Activated T-helper 1 cell treated with anti-CD3 and anti-CD28 coated beads, Interleukin-12 subunit alpha, Interleukin-12 subunit beta, Interleukin-2, Interleukin-4 antibody, amounts not matched to agents 30 ng/mL and 10 ng/mL and 1 ng/mL, durations not matched to agents 14 hours and 24 hours and 36 hours (primary cell): ENCODE measurements around the gene CCM2. TPM values are rescaled to one million over a fixed set of nuclear protein-coding genes. Genes with fewer than 3 reads are reported as not detected.
A peak's percentile ranks its signal among the peaks of the same experiment; 100 is the strongest.

ENCODE experiments used
- DNase-seq: peaks from one replicate; pipeline ENCODE4 v3.0.0; 2021; ENCODE audit warnings: low spot score
- H3K27ac Mint-ChIP-seq: one replicate; pipeline ENCODE4 v1.8.0; 2021; ENCODE audit warnings: mild to moderate bottlenecking, mixed read lengths
- H3K27me3 Mint-ChIP-seq: one replicate; pipeline ENCODE4 v1.8.0; 2022; ENCODE audit warnings: mild to moderate bottlenecking, moderate library complexity, mixed read lengths; ENCODE audit not compliant: insufficient read depth
- H3K36me3 Mint-ChIP-seq: one replicate; pipeline ENCODE4 v1.8.0; 2021; ENCODE audit warnings: low read depth, mixed read lengths
- H3K4me1 Mint-ChIP-seq: one replicate; pipeline ENCODE4 v1.8.0; 2021; ENCODE audit warnings: low read depth, mixed read lengths
- H3K4me3 Mint-ChIP-seq: one replicate; pipeline ENCODE4 v1.8.0; 2021; ENCODE audit warnings: mild to moderate bottlenecking, moderate library complexity, mixed read lengths
- H3K9me3 Mint-ChIP-seq: one replicate; pipeline ENCODE4 v1.8.0; 2021; ENCODE audit warnings: mixed read lengths
- intact Hi-C: fragments of 100-400 bp; cut with micrococcal nuclease; formaldehyde crosslinking; loops from one replicate; pipeline ENCODE4 v1.15.1; 2024
- total RNA-seq: library from RNA; stranded (reverse); gene quantifications from 2 replicates; pipeline ENCODE4 v1.2.3, GENCODE V29; 2022

CCM2 gene
- total RNA-seq, 1 donor from 2014 or later: 65.5 TPM

GRCh38 chr7:44973610-44974401, 26.2 kb upstream of the CCM2 start:
- intact Hi-C loops: loop anchor here (1.0 kb wide), 1 partner anchor 162 kb away; no protein-coding TSS in a partner anchor
- H3K36me3 Mint-ChIP-seq: peaks cover 51% of the 10 kb centered on the region
- no peaks in the 10 kb centered on the region for H3K27me3 Mint-ChIP-seq
- H3K27ac Mint-ChIP-seq: no peak overlapping the region
- peaks cover 29% of the 10 kb centered on the region for H3K4me1 Mint-ChIP-seq
- H3K4me3 Mint-ChIP-seq: peak overlapping the region; percentile 73
- DNase-seq: peak; percentile 41
- H3K9me3 Mint-ChIP-seq: no peaks in the 10 kb centered on the region

- Mint-ChIP-seq H3K27ac (peak overlapping the region; percentile 84), H3K4me3 (peak overlapping the region; percentile 73), H3K27me3 (no peaks in the 10 kb centered on the region), H3K4me1 (peaks cover 36% of the 10 kb centered on the region), H3K9me3 (no peaks in the 10 kb centered on the region), H3K36me3 (peaks cover 53% of the 10 kb centered on the region)
- DNase-seq: no peak
- intact Hi-C loops: no loop called here
Measured at GRCh38 chr7:44974549-44974948, 25.5 kb upstream of the CCM2 start.

DNA sequence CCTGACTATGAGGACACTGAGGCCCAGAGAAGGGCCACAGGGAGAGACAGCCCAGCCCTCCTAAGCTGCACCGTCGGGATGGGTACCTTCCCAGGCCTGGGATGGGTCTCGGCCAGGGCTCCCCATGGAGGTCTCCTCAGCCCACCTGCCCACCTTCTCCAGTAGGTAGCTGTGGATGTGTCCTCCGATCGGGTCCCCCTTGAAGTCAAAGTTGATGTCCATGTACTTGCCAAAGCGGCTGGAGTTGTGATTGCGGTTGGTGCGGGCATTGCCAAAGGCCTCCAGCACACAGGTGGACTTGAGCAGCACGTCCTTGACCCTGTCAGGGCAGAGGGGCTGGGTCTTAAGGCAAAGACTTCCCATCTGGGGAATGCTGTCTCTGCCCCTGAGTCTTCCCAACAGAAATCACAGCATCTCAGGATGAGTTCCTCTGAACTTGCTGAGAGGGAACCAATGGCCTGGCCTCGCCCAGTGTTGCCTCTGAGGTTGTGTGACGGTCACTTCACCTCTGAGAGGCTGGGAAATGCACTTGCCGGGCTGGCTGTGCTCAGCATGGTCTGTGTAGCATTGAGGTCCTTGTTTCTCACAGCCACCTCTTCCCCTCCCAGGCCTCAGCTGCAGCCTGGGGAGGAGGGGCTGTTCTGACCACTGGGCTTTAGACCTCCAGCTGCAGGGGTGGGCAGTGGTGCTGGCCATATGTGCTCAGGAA, 24.5 kb upstream of the CCM2 start:
- Mint-ChIP-seq H3K27ac (peak overlapping the region; percentile 84), H3K4me3 (peak overlapping the region; percentile 98)
- intact Hi-C loops: loop anchor here (2.0 kb wide), 1 partner anchor 61 kb away; no protein-coding TSS in a partner anchor

DNA sequence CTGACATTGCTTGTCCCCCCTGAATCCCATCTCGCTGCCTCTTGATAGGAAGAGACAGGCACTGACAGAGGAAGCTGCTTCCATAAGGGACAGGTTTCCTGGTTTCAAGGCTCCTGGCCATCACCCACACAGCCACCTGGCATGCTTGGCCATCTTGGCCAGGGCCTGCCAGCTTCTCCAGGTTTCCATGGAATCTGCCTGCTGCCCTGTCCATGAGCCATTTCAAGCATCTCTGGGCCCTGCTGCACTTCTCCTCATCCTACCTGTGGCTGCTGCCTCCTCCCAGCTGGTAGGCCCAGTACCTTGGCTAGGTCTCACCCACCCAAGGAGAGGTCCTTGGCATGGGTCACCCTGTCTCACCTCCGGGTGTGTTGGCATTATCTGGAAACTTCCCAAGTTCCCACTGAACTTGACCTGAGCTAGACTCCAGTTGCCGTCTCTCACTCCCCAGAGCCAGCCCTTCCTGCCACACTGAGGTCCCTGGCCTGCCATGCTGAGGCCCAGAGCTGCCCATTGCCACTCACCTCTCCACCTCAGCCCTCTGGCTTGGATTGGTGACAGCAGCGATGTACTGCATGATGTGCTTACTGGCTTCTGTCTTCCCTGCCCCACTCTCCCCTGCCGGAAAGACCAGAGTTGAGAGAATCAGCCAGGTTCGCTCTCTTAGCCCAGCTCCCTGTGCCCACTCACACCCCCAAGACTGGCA, 23.8 kb upstream of the CCM2 start:
- H3K27ac Mint-ChIP-seq: peak overlapping the region; percentile 91
- DNase-seq: no peak
- peaks cover 53% of the 10 kb centered on the region for H3K36me3 Mint-ChIP-seq
- intact Hi-C loops: loop anchor here (2.0 kb wide), 1 partner anchor 61 kb away; no protein-coding TSS in a partner anchor
- no peaks in the 10 kb centered on the region for H3K27me3 Mint-ChIP-seq
- peak overlapping the region; percentile 98 for H3K4me3 Mint-ChIP-seq
- H3K4me1 Mint-ChIP-seq: peaks cover 52% of the 10 kb centered on the region
- H3K9me3 Mint-ChIP-seq: no peaks in the 10 kb centered on the region

More for the DNA sequence above, 24.5 kb upstream of the CCM2 start:
- Mint-ChIP-seq H3K4me1 (peaks cover 45% of the 10 kb centered on the region), H3K27me3 (no peaks in the 10 kb centered on the region), H3K9me3 (no peaks in the 10 kb centered on the region), H3K36me3 (peaks cover 49% of the 10 kb centered on the region)
- DNase-seq: no peak

DNA sequence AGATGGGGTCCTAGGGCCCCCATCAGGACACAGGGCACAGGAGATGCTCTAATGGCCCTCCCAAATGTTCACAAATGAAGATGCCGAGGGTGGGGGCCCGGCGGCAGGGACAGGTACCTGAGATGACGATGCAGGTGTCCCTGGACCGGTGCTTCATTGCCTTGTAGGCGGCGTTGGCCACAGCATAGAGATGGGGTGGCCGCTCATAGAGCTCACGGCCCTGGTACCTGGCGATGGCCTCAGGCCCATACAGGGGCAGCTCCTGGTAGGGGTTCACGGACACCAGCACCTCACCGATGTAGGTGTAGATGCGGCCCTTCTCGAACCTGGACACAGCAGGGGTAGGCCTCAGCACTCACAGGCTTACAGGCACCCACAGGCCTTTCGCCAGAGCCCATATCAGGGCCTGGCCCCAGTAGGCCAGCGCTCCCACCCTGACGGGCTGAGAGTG, 23.2 kb upstream of the CCM2 start:
- intact Hi-C loops: loop anchor here (1.0 to 2.0 kb wide), 4 partner anchors 10 to 160 kb away; no protein-coding TSS in a partner anchor
- H3K4me3 Mint-ChIP-seq: peak overlapping the region; percentile 98

GRCh38 chr7:44977304-44977958, 22.6 kb upstream of the CCM2 start:
- Mint-ChIP-seq H3K27me3 (no peaks in the 10 kb centered on the region), H3K9me3 (no peaks in the 10 kb centered on the region), H3K4me1 (peaks cover 64% of the 10 kb centered on the region), H3K36me3 (peaks cover 49% of the 10 kb centered on the region), H3K4me3 (peak overlapping the region; percentile 98), H3K27ac (peak overlapping the region; percentile 98)
- peak; percentile 75 for DNase-seq
- intact Hi-C loops: loop anchor here (1.0 to 2.0 kb wide), 4 partner anchors 9 to 159 kb away; no protein-coding TSS in a partner anchor

More for the DNA sequence above, 23.2 kb upstream of the CCM2 start:
- DNase-seq: no peak
- Mint-ChIP-seq H3K4me1 (peaks cover 58% of the 10 kb centered on the region), H3K27ac (peak overlapping the region; percentile 91), H3K9me3 (no peaks in the 10 kb centered on the region), H3K27me3 (no peaks in the 10 kb centered on the region), H3K36me3 (peaks cover 51% of the 10 kb centered on the region)

DNA sequence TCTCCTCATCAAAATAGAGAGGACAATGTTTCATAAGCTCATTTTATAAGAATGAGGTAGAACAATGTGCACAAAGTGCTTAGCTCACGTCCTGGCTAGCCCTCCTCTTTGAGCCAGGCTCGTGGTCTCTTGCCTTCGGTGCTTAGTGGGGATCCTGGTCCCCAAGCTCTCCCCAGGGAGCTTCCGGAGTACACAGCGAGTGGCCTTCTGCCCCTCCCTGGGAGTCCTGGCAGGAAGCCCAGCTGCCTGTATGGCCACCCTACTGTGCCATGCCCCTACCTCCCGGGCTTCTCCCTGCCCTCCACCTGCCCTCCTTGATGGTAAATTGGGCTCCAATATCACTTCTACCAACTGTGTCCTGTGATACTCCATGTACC, 22.1 kb upstream of the CCM2 start:
- Mint-ChIP-seq H3K4me1 (peaks cover 69% of the 10 kb centered on the region), H3K36me3 (peaks cover 53% of the 10 kb centered on the region), H3K9me3 (no peaks in the 10 kb centered on the region), H3K27ac (peak overlapping the region; percentile 98), H3K27me3 (no peaks in the 10 kb centered on the region), H3K4me3 (peak overlapping the region; percentile 98)
- DNase-seq: no peak
- intact Hi-C loops: loop anchor here (1.0 to 2.0 kb wide), 5 partner anchors 8 to 181 kb away; partner anchors contain the start of gene PPIA

- peak; percentile 91 for DNase-seq
- Mint-ChIP-seq H3K27me3 (no peaks in the 10 kb centered on the region), H3K36me3 (peaks cover 56% of the 10 kb centered on the region), H3K4me1 (peaks cover 76% of the 10 kb centered on the region), H3K4me3 (peak within 1 kb of the TSS; percentile 98), H3K9me3 (no peaks in the 10 kb centered on the region), H3K27ac (peak within 1 kb of the TSS; percentile 98)
- intact Hi-C loops: loop anchor here (1.0 to 2.0 kb wide), 4 partner anchors 130 to 372 kb away; partner anchors contain the start of genes H2AZ2, OGDH and PPIA
Measured at GRCh38 chr7:44978511-44979366, 21.3 kb upstream of the CCM2 start, which contains the start of gene MYO1G. TSS of gene MYO1G (minus strand) at chr7:44979015. CDS start at chr7:44978961, 54 bp downstream.

DNA sequence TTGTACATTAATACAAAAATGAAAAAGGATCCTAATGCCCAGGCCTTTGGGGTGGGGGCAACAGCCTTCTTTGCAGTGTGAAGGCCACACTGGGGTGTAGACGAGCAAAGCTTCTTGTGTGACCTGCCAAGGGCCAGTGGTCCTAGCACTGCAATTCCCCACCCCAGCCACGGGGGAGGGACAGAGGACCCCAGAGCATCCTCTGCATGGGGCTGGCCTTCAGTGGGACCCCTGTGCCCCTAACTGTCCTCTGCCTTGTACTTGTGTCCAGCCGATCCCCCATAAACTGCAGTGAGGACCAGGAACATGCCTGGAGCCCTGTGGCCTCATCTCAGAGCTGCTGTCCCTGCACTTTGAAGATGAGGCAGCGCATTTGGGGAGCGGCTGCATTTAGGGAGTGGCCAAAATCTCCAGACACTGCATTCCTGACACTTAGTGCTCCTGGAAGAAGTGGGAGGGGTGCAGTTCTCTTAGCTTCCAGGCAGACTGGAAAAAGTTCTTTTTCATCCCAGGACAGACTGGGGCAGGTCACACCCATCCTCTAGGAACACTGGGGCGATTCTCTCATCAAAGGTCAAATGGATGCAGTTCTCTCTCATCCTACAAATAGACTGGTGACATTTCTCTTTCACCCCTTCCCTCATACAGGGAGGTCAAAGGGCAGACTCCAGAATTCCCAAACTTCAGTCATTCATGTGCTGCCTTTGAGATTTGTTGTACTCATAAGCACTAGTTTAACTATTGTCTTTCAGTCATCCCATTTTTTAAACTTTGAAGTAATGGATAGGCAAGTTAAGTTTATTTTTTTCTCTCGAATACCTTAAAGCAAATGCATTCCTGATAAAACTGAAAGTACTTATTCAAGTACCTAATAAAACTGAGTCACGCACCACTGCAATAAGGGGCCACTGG, 20.3 kb upstream of the CCM2 start:
- Mint-ChIP-seq H3K4me1 (peaks cover 78% of the 10 kb centered on the region), H3K9me3 (no peaks in the 10 kb centered on the region), H3K27ac (peak overlapping the region; percentile 98), H3K36me3 (peaks cover 62% of the 10 kb centered on the region), H3K4me3 (peak overlapping the region; percentile 98), H3K27me3 (no peaks in the 10 kb centered on the region)
- intact Hi-C loops: loop anchor here (1.0 to 2.0 kb wide), 9 partner anchors 20 to 373 kb away; partner anchors contain the start of genes H2AZ2, OGDH, PPIA and PURB
- no peak for DNase-seq

DNA sequence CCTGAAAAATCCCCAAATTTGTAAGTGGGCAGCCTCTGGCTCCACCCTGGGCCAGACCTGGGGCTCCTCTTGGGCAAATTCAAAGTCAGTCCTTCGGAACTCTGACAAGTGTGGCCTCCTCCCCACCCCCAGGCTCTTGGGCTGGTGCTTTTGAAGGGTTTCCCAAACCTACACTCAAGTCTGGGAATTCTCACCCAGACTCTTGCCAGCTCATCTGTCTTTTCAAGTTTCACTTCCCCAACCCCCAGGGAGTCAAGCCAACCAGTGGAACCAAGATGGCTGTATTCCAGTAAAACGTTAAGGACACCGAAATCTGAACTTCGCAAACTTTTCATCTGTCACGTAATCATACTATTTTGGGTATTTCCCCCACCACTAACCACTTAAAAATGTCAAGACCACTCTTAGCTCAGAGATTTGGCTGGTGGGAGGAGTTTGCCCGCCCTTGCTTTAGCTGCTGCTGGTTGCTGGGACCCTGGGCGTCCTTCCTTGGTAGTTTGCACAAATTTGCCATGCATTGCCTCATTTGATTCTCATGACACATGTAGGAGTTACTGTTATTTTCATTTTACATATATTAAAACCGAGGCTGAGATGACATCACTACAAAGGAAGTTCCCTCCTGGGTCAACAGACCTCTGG, 19.5 kb upstream of the CCM2 start:
- no peaks in the 10 kb centered on the region for H3K9me3 Mint-ChIP-seq
- peak overlapping the region; percentile 98 for H3K4me3 Mint-ChIP-seq
- H3K27me3 Mint-ChIP-seq: no peaks in the 10 kb centered on the region
- H3K36me3 Mint-ChIP-seq: peaks cover 65% of the 10 kb centered on the region
- intact Hi-C loops: loop anchor here (1.0 kb wide), 5 partner anchors 19 to 342 kb away; partner anchors contain the start of gene PURB
- peaks cover 78% of the 10 kb centered on the region for H3K4me1 Mint-ChIP-seq
- peak; percentile 56 for DNase-seq
- peak overlapping the region; percentile 98 for H3K27ac Mint-ChIP-seq
